22Rv1 (cell line): ENCODE measurements around the gene NFATC2.

Experiments used
- ZFX ChIP-seq: fragments of 450-650 bp; IDR thresholded peaks from 2 replicates; pipeline ENCODE4 v1.6.1; 2017; ENCODE audit warnings: antibody characterized with exemption, borderline replicate concordance
- TF ChIP-seq, protein P1 (sequence below): fragments of 450-650 bp; IDR thresholded peaks from 2 replicates; pipeline ENCODE4 v1.5.1; 2017; ENCODE audit warnings: mild to moderate bottlenecking

DNA sequence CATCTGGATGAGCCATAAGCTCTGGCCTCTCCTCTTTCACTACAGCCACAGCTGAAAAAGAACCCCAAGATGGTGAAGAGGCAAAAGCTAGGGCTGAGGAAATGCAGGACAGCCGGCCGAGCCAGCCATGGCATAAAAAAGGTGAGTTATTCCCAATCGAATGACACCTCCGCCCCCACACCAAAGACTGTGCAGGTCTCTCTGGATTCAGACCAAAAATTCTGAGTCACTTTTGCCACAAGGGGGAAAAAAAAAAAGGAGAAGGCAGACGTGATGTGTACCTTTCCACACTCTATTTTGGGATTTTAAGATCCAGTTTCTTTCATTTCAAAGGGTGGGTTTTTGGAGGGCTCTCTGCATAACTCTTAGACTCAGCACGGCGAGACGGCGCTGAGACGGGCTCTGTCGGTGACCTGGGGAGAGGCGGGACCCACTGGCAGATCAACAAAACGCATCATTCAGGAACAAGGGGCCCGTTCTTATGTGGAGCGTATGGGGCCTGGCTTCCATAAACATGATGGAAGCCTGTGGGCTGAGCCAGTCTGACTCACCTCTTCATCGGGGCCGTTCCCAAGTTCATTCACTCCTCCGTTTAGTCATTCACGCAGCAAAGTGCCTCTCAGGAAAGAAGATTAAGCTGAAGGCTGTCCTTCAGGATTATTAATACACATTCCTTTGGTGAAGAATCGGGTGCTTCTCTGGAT is 54.8 kb downstream of the NFATC2 start:
- TF ChIP-seq, protein P1, sequence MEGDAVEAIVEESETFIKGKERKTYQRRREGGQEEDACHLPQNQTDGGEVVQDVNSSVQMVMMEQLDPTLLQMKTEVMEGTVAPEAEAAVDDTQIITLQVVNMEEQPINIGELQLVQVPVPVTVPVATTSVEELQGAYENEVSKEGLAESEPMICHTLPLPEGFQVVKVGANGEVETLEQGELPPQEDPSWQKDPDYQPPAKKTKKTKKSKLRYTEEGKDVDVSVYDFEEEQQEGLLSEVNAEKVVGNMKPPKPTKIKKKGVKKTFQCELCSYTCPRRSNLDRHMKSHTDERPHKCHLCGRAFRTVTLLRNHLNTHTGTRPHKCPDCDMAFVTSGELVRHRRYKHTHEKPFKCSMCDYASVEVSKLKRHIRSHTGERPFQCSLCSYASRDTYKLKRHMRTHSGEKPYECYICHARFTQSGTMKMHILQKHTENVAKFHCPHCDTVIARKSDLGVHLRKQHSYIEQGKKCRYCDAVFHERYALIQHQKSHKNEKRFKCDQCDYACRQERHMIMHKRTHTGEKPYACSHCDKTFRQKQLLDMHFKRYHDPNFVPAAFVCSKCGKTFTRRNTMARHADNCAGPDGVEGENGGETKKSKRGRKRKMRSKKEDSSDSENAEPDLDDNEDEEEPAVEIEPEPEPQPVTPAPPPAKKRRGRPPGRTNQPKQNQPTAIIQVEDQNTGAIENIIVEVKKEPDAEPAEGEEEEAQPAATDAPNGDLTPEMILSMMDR = no peak
- TF ChIP-seq ZFX = no peak
